K562 (cell line): ENCODE results near the gene MMP24OS. TPM values are rescaled to one million over a fixed set of nuclear protein-coding genes. Genes with fewer than 3 reads are reported as not detected.

ENCODE experiments used
- ATAC-seq: fragments of 200-7000 bp; cut with Tn5 transposase; 3 replicates; pipeline ENCODE4 v1.9.1; 2020; ENCODE audit warnings: moderate library complexity
- BruUV-seq: library from RNA; stranded (reverse); fragments of 400-500 nt; replicated peaks from 2 replicates; lab custom pipeline; 2021; lab: Mats Ljungman, UMichigan
- CTCF ChIA-PET: fragments of 300-600 bp; formaldehyde crosslinking; extraction: SDS; loops from one replicate; lab custom pipeline; 2021; ENCODE audit warnings: low intra/inter-chr PET ratio; lab: Yijun Ruan, JAX
- POLR2A ChIA-PET: fragments of 300-600, 350-650 bp; sonication (Branson Sonifier 250); formaldehyde crosslinking; extraction: SDS; loops from one replicate; lab custom pipeline; 2021; ENCODE audit warnings: antibody characterized with exemption, inconsistent platforms; lab: Yijun Ruan, JAX
- DNase-seq, 4 experiments: peaks; one replicate each; pipeline versions ENCODE4 v3.0.0 to v3.0.0-alpha.2; 2011 to 2018; ENCODE audit warnings: low spot score in 3 of 4, mixed read lengths in 3 of 4; ENCODE audit errors: extremely low read depth in 1 of 4
- FAIRE-seq: peaks from 2 replicates; lab custom pipeline; 2011; peaks lifted over from hg19 to GRCh38; lab: Jason Lieb, UNC
- H2AFZ ChIP-seq: 2 replicates; pipeline ENCODE4 v1.6.0; 2011; ENCODE audit warnings: low read depth, low read length, control low read depth, inconsistent platforms
- H3K27ac ChIP-seq: fragments of 200-600 bp; 3 replicates; pipeline ENCODE4 v1.8.0; 2011; ENCODE audit warnings: low read depth, mild to moderate bottlenecking, control low read depth, inconsistent platforms, low read length, moderate library complexity, mixed read lengths; ENCODE audit errors: extremely low read depth
- H3K27me3 ChIP-seq, 2 experiments: fragments of 300-600 bp in 1 of 2; 2 replicates in 1 of 2; 3 replicates in 1 of 2; pipeline versions ENCODE4 v1.6.0 to v1.8.0; 2011; ENCODE audit warnings: inconsistent platforms in 2 of 2, low read length in 2 of 2, mild to moderate bottlenecking in 1 of 2, mixed read lengths in 1 of 2, moderate library complexity in 1 of 2; ENCODE audit not compliant: control insufficient read depth in 2 of 2, insufficient read depth in 2 of 2
- H3K36me3 ChIP-seq: fragments of 300-600 bp; 3 replicates; pipeline ENCODE4 v1.8.0; 2011; ENCODE audit warnings: mild to moderate bottlenecking, low read length, inconsistent platforms; ENCODE audit not compliant: control insufficient read depth, insufficient read depth
- H3K4me1 ChIP-seq, 2 experiments: fragments of 200-600 bp in 1 of 2; replicated peaks in 1 of 2; 2 replicates in 1 of 2; 3 replicates in 1 of 2; pipeline versions ENCODE4 v1.5.1 to v1.8.0; 2011; ENCODE audit warnings: inconsistent platforms in 2 of 2, low read length in 2 of 2, mild to moderate bottlenecking in 1 of 2, mixed read lengths in 1 of 2, moderate library complexity in 1 of 2; ENCODE audit not compliant: control insufficient read depth in 2 of 2, insufficient read depth in 2 of 2
- H3K4me2 ChIP-seq: 2 replicates; pipeline ENCODE4 v1.6.1; 2011; ENCODE audit warnings: low read length, control low read depth, inconsistent platforms, mixed read lengths; ENCODE audit not compliant: insufficient read depth
- H3K4me3 ChIP-seq: fragments of 200-600 bp; sonication (generic), shearing (Covaris generic); 2 replicates; pipeline ENCODE4 v1.5.1; 2016; ENCODE audit warnings: control low read depth, inconsistent platforms
- H3K79me2 ChIP-seq: fragments of 200-600 bp; 3 replicates; pipeline ENCODE4 v1.8.0; 2011; ENCODE audit warnings: low read length, inconsistent platforms; ENCODE audit not compliant: control insufficient read depth, insufficient read depth
- H3K9ac ChIP-seq, 2 experiments: 2 replicates each; pipeline versions ENCODE4 v1.6.0 to v1.6.1; 2011; ENCODE audit warnings: low read depth in 2 of 2, low read length in 2 of 2, control low read depth in 1 of 2, inconsistent platforms in 1 of 2, mild to moderate bottlenecking in 1 of 2, mixed read lengths in 1 of 2; ENCODE audit not compliant: insufficient read depth in 1 of 2
- H3K9me1 ChIP-seq: one replicate; pipeline ENCODE4 v1.6.0; 2011; ENCODE audit warnings: inconsistent platforms, mild to moderate bottlenecking, low read length, moderate library complexity; ENCODE audit not compliant: control insufficient read depth, insufficient read depth
- H3K9me3 ChIP-seq: replicated peaks from 2 replicates; pipeline ENCODE4 v1.5.1; 2011; ENCODE audit warnings: low read depth, low read length, inconsistent platforms; ENCODE audit not compliant: control insufficient read depth, insufficient read depth
- H4K20me1 ChIP-seq: replicated peaks from 2 replicates; pipeline ENCODE4 v1.6.1; 2011; ENCODE audit warnings: low read length, inconsistent platforms, mixed read lengths; ENCODE audit not compliant: control insufficient read depth, insufficient read depth
- ARID3A ChIP-seq: IDR thresholded peaks from 2 replicates; pipeline ENCODE4 v1.6.1; 2012; ENCODE audit warnings: low read depth, low read length, improper control_type of control experiment, borderline replicate concordance
- BRF1 ChIP-seq: IDR thresholded peaks from 3 replicates; pipeline ENCODE4 v1.6.1; 2011; ENCODE audit warnings: borderline replicate concordance, mild to moderate bottlenecking; ENCODE audit not compliant: insufficient read length; ENCODE audit errors: extremely low read depth
- CREM ChIP-seq: IDR thresholded peaks from 2 replicates; pipeline ENCODE4 v1.6.1; 2014; ENCODE audit warnings: antibody characterized with exemption, low read depth
- FOXK1 ChIP-seq: sonication (generic); formaldehyde crosslinking; IDR thresholded peaks from 2 replicates; pipeline ENCODE4 v1.8.0; 2022; ENCODE audit warnings: missing genetic modification reagents, mild to moderate bottlenecking, borderline replicate concordance
- GATAD2B ChIP-seq: fragments of 450-650 bp; IDR thresholded peaks from 2 replicates; pipeline ENCODE4 v1.6.1; 2017; ENCODE audit warnings: mild to moderate bottlenecking, borderline replicate concordance
- RBM22 ChIP-seq: fragments of 200-400 bp; formaldehyde crosslinking; IDR thresholded peaks from 2 replicates; pipeline ENCODE4 v1.6.1; 2018; ENCODE audit warnings: low read length, low read depth; ENCODE audit not compliant: poor library complexity, severe bottlenecking
- ZBTB9 ChIP-seq: fragments of 450-650 bp; formaldehyde crosslinking; IDR thresholded peaks from 2 replicates; pipeline ENCODE4 v1.4.0; 2020; ENCODE audit warnings: mild to moderate bottlenecking, moderate library complexity
- WGBS: fragments of 100-300 bp; shearing (Covaris generic); methylation state at CpG from one replicate; pipeline ENCODE4 v1.1.6; 2016; ENCODE audit warnings: low coverage, mixed read lengths; ENCODE audit not compliant: insufficient coverage; ENCODE audit errors: missing lambda C conversion rate; 5-methylcytosine and 5-hydroxymethylcytosine counted together
- in situ Hi-C: fragments of 300-500 bp; cut with MboI; formaldehyde crosslinking; loops from 4 replicates; pipeline ENCODE4 v1.15.0; 2018; ENCODE audit warnings: inconsistent platforms, mixed read lengths
- intact Hi-C: fragments of 100-400 bp; cut with micrococcal nuclease; formaldehyde crosslinking; loops from 2 replicates; pipeline ENCODE4 v1.14.2; 2022
- polyA plus RNA-seq, 8 experiments: library from polyadenylated mRNA; depleted of rRNA in 4 of 8; stranded (reverse) in 5 of 8; unstranded in 3 of 8; fragments of >200 nt; fragmentation: Nextera tagmentation in 2 of 8; fragmentation: Illumina TruSeq in 1 of 8; extraction: Ambion mirVana in 2 of 8; extraction: Trizol in 1 of 8; gene quantifications; 2 replicates each; pipeline versions ENCODE4 v1.2.1 to v1.2.3, GENCODE V29; 2011 to 2014; ENCODE audit warnings: inconsistent platforms in 1 of 8, missing spikeins in 1 of 8
- total RNA-seq, 7 experiments: library from RNA; depleted of rRNA in 6 of 7; stranded (reverse); fragments of >200 nt in 6 of 7; fragmentation: Illumina TruSeq in 2 of 7; extraction: Trizol in 2 of 7; gene quantifications; 2 replicates each; pipeline versions ENCODE4 v1.2.1 to v1.2.3, GENCODE V29; 2011 to 2021; ENCODE audit warnings: low replicate concordance in 1 of 7
- TF ChIP-seq, protein P1 (sequence below): sonication (generic); formaldehyde crosslinking; IDR thresholded peaks from 2 replicates; pipeline ENCODE4 v1.8.0; 2022; ENCODE audit warnings: missing genetic modification reagents, mild to moderate bottlenecking, borderline replicate concordance

MMP24OS gene
- total and polyA plus RNA-seq, 9 of the 15 experiments (the other 6 are each of a cell fraction or from before 2014, with no cell fraction given) = 0.92 to 41.5 (median 11.4) TPM

- ChIA-PET CTCF (no interaction called here), POLR2A (no interaction called here)
- H3K79me2 ChIP-seq = no peaks in the 10 kb centered on the region
- peaks cover 4% of the 10 kb centered on the region for H3K36me3 ChIP-seq
- no peaks in the 10 kb centered on the region for H4K20me1 ChIP-seq
- H3K4me2 ChIP-seq = no peak overlapping the region
- H2AFZ ChIP-seq = no peak overlapping the region
- DNase-seq (peak in 2 of 4 experiments; percentile 45 to 48), FAIRE-seq (no peak), ATAC-seq (no peak)
- H3K4me1 ChIP-seq = peaks cover 4 to 6% of the 10 kb centered on the region in 2 experiments; a peak in 4 of 5 replicates
- intact Hi-C loops (no loop called here), in situ Hi-C loops (loop anchor here (25.0 kb wide), 1 partner anchor 118 kb away; the partner anchor contains the start of gene GDF5)
- no peaks in the 10 kb centered on the region for H3K9me1 ChIP-seq
- WGBS = 82% methylated on average over 5 of the region's 5 CpGs
- no peak overlapping the region for H3K9ac ChIP-seq
- no peaks in the 10 kb centered on the region for H3K9me3 ChIP-seq
- no TSS peak for BruUV-seq
- no peaks in the 10 kb centered on the region for H3K27me3 ChIP-seq
- TF ChIP-seq ZBTB9 (CRISPR knock-in tag) = no peak
- no peak for TF ChIP-seq BRF1
- TF ChIP-seq FOXK1 (CRISPR knock-in tag) = no peak
- TF ChIP-seq GATAD2B = no peak
- TF ChIP-seq CREM = no peak
- TF ChIP-seq, protein P1, sequence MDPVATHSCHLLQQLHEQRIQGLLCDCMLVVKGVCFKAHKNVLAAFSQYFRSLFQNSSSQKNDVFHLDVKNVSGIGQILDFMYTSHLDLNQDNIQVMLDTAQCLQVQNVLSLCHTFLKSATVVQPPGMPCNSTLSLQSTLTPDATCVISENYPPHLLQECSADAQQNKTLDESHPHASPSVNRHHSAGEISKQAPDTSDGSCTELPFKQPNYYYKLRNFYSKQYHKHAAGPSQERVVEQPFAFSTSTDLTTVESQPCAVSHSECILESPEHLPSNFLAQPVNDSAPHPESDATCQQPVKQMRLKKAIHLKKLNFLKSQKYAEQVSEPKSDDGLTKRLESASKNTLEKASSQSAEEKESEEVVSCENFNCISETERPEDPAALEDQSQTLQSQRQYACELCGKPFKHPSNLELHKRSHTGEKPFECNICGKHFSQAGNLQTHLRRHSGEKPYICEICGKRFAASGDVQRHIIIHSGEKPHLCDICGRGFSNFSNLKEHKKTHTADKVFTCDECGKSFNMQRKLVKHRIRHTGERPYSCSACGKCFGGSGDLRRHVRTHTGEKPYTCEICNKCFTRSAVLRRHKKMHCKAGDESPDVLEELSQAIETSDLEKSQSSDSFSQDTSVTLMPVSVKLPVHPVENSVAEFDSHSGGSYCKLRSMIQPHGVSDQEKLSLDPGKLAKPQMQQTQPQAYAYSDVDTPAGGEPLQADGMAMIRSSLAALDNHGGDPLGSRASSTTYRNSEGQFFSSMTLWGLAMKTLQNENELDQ (CRISPR knock-in tag) = no peak
- TF ChIP-seq RBM22 = no peak
- TF ChIP-seq ARID3A = no peak
- no peak overlapping the region for H3K27ac ChIP-seq
- no peak overlapping the region for H3K4me3 ChIP-seq
These were observed 41.4 kb upstream of the MMP24OS start for GRCh38 chr20:35319192-35319870.
